OCI-LY3 (cell line): Measurements from ENCODE around the gene ESAM.

Experiments
- H2AFZ ChIP-seq: fragments of 200-600, 300-600 bp; shearing (Covaris generic); 2 replicates; pipeline ENCODE4 v1.6.0; 2014; ENCODE audit warnings: antibody characterized with exemption, low read depth, low read length
- H3K27ac ChIP-seq: fragments of 200-600, 300-600 bp; sonication (generic); 2 replicates; pipeline ENCODE4 v1.5.1; 2014; ENCODE audit warnings: mild to moderate bottlenecking, low read length, moderate library complexity, mixed read lengths
- H3K27me3 ChIP-seq: fragments of 200-600, 300-600 bp; sonication (generic); 2 replicates; pipeline ENCODE4 v1.6.1; 2014; ENCODE audit warnings: low read depth, low read length, mixed read lengths
- H3K36me3 ChIP-seq: fragments of 200-600, 300-600 bp; sonication (generic); replicated peaks from 2 replicates; pipeline ENCODE3; 2014; ENCODE audit warnings: low read depth, low read length, mixed read lengths
- H3K4me1 ChIP-seq: fragments of 300-600, 200-600 bp; sonication (generic); 2 replicates; pipeline ENCODE4 v1.6.1; 2014; ENCODE audit warnings: low read length, mixed read lengths
- H3K4me2 ChIP-seq: fragments of 200-600, 300-600 bp; sonication (generic); 2 replicates; pipeline ENCODE4 v1.6.1; 2014; ENCODE audit warnings: low read length, mixed read lengths
- H3K4me3 ChIP-seq: fragments of 300-600, 200-600 bp; sonication (generic); 2 replicates; pipeline ENCODE4 v1.5.1; 2014; ENCODE audit warnings: antibody characterized with exemption, mild to moderate bottlenecking, low read length, moderate library complexity
- H3K79me2 ChIP-seq: fragments of 300-600, 200-600 bp; shearing (Covaris generic); 2 replicates; pipeline ENCODE4 v1.6.1; 2014; ENCODE audit warnings: mild to moderate bottlenecking, low read length, mixed read lengths
- H3K9ac ChIP-seq: fragments of 300-600, 200-600 bp; shearing (Covaris generic); 2 replicates; pipeline ENCODE4 v1.6.0; 2014; ENCODE audit warnings: mild to moderate bottlenecking, low read length, moderate library complexity
- H3K9me3 ChIP-seq: fragments of 200-600, 300-600 bp; shearing (Covaris generic); 2 replicates; pipeline ENCODE4 v1.6.1; 2014; ENCODE audit warnings: low read length, mixed read lengths; ENCODE audit not compliant: insufficient read depth
- H4K20me1 ChIP-seq: fragments of 200-600, 300-600 bp; sonication (generic); 2 replicates; pipeline ENCODE4 v1.6.1; 2016; ENCODE audit warnings: low read length, mixed read lengths; ENCODE audit not compliant: insufficient read depth
- EZH2phosphoT487 ChIP-seq: fragments of 200-600 bp; shearing (Covaris generic); IDR thresholded peaks from 2 replicates; pipeline ENCODE4 v1.6.1; 2018; ENCODE audit warnings: antibody characterized with exemption, mixed run types, low read depth
- TF ChIP-seq, protein P1 (sequence below): fragments of 200-600, 300-600 bp; sonication (generic); IDR thresholded peaks from 2 replicates; pipeline ENCODE4 v1.5.1; 2014; ENCODE audit warnings: antibody characterized with exemption, low read length, low read depth

ESAM gene

DNA sequence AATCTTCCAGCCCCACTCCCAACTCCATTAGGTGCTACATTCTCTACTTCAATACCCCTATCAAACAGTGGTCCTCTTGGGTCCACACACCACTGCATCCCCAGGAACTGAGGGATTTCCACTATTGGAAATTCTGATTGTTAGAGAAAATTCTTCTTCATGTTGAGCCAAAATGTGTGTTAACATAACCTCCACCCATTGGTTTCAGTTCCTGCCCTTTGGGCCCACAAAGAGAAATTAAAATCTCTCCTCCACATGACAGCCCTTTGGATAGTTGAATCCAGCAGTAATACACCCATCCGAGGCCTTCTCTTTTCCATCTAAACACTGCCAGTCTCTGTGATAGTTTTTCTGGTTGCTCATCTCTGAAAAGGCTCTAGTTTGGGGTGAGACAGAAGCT lies 12.2 kb downstream of the ESAM start:
- no peaks in the 10 kb centered on the region for H3K9me3 ChIP-seq
- no peak overlapping the region for H3K9ac ChIP-seq
- H3K27me3 ChIP-seq: no peaks in the 10 kb centered on the region
- H3K79me2 ChIP-seq: no peaks in the 10 kb centered on the region
- peak overlapping the region; percentile 36; the same call in 1 of the 2 replicates for H2AFZ ChIP-seq
- H4K20me1 ChIP-seq: no peaks in the 10 kb centered on the region
- H3K27ac ChIP-seq: no peak overlapping the region
- peak overlapping the region; percentile 27 for H3K4me2 ChIP-seq
- H3K4me1 ChIP-seq: peaks cover 27% of the 10 kb centered on the region
- no peak overlapping the region for H3K4me3 ChIP-seq
- TF ChIP-seq, protein P1, sequence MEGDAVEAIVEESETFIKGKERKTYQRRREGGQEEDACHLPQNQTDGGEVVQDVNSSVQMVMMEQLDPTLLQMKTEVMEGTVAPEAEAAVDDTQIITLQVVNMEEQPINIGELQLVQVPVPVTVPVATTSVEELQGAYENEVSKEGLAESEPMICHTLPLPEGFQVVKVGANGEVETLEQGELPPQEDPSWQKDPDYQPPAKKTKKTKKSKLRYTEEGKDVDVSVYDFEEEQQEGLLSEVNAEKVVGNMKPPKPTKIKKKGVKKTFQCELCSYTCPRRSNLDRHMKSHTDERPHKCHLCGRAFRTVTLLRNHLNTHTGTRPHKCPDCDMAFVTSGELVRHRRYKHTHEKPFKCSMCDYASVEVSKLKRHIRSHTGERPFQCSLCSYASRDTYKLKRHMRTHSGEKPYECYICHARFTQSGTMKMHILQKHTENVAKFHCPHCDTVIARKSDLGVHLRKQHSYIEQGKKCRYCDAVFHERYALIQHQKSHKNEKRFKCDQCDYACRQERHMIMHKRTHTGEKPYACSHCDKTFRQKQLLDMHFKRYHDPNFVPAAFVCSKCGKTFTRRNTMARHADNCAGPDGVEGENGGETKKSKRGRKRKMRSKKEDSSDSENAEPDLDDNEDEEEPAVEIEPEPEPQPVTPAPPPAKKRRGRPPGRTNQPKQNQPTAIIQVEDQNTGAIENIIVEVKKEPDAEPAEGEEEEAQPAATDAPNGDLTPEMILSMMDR: no peak
- TF ChIP-seq EZH2phosphoT487: no peak
- no peaks in the 10 kb centered on the region for H3K36me3 ChIP-seq

DNA sequence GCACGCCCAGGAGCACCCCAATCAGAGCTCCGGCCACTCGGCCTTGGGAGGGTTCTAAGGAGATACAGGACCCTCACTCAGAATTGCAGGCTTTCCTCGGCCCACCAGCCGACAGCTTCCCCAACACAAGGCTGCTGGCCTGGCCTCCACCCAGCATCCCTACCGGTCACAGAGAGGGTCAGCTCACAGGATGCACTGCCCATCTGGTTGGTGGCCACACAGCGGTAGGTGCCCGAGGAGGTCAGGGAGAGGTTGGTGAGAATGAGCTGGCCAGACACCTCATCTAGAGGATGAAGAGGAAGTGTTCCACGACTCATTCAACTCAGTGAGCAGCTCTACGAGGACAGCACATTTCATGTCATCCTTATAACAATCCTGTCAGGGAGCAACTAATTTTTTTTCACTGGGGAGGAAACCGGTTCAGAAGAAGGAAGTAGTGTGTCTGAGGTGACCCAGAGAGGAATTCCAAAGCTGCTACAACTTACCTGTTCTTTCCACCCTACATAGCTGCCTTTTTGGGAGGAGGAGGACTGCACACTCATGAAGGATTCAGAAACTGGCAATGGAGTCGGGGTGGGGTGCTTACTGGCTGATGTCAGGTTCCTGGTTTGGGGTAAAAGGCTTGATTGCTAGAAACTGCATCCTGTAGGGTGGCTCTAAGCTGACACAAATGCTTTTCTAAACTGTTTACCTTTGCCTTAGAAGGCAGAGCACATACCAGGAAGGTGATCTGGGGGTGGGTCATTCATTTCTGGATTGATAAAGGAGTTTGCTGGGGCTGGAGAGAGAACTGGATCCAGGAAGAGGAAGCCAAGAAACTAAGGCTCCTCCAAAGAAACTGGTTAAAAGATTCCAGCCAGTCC lies 13.4 kb downstream of the ESAM start:
- Histone ChIP-seq H3K9ac (no peak overlapping the region), H3K4me3 (no peak overlapping the region), H3K27me3 (no peaks in the 10 kb centered on the region), H3K27ac (no peak overlapping the region), H3K36me3 (no peaks in the 10 kb centered on the region), H2AFZ (no peak overlapping the region), H4K20me1 (no peaks in the 10 kb centered on the region), H3K4me2 (no peak overlapping the region), H3K4me1 (peaks cover 27% of the 10 kb centered on the region), H3K9me3 (no peaks in the 10 kb centered on the region), H3K79me2 (no peaks in the 10 kb centered on the region)
- no peak for TF ChIP-seq EZH2phosphoT487
- TF ChIP-seq, protein P1: no peak

DNA sequence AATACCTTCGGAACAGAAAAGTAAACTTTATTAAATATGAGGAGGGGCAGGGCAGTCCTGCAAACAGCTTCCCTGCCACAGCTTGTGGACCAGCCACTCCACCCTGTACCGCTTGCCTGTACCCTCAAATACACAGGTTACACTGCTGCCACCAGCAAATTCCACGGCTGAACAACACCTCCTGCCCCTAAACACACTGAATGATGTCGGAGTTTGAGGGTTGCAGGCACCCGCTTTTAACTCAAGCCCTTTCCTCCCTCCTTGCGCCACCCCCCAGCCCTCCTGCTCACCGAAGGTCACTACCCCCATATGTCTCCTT lies 14.0 kb downstream of the ESAM start:
- Histone ChIP-seq H3K36me3 (no peaks in the 10 kb centered on the region), H3K4me2 (no peak overlapping the region), H3K79me2 (no peaks in the 10 kb centered on the region), H2AFZ (no peak overlapping the region), H3K4me1 (peaks cover 27% of the 10 kb centered on the region), H3K27ac (no peak overlapping the region), H4K20me1 (no peaks in the 10 kb centered on the region), H3K4me3 (no peak overlapping the region), H3K9ac (no peak overlapping the region), H3K27me3 (no peaks in the 10 kb centered on the region), H3K9me3 (no peaks in the 10 kb centered on the region)
- TF ChIP-seq EZH2phosphoT487: no peak
- TF ChIP-seq, protein P1: no peak

DNA sequence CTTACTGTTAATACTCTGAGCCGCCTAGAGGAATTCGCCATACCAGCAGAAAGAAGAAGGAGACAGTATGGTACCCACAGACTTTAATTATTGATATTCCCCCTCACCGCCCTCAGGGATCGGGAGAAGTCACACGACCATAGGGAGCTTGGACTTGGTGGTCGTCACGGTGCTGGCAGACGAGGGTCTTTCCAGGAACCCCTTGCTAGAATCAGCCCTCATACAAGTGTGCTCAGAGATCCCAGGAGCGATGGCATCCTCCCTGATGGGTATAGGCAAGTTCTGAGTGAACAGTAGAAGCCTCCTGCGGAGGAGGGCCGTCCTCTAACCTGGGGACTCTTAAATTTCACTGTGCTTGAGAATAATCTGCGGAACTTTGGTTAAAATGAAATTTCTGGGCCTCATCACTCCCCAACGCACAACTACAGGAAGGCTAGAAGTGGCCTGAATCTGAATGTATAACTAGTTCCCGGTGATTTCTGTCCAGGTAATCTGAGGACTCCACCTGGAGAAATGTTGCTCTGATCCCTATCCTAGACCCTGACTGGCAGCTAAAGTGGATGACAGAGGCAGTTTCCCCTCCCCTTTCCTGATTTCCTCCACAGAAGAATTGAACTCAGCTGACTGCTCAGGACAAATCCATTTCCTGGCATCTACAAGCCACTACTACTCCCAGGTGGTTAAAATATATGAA lies 14.5 kb downstream of the ESAM start:
- H3K4me2 ChIP-seq: peak overlapping the region; percentile 94
- peaks cover 27% of the 10 kb centered on the region for H3K4me1 ChIP-seq
- no peaks in the 10 kb centered on the region for H3K27me3 ChIP-seq
- no peaks in the 10 kb centered on the region for H3K9me3 ChIP-seq
- peak overlapping the region; percentile 74; the same call in 1 of the 2 replicates for H2AFZ ChIP-seq
- no peaks in the 10 kb centered on the region for H4K20me1 ChIP-seq
- H3K79me2 ChIP-seq: no peaks in the 10 kb centered on the region
- peak overlapping the region; percentile 27; the same call in 1 of the 2 replicates for H3K9ac ChIP-seq
- H3K27ac ChIP-seq: no peak overlapping the region
- H3K4me3 ChIP-seq: peak overlapping the region; percentile 98
- TF ChIP-seq, protein P1: no peak
- no peak for TF ChIP-seq EZH2phosphoT487
- H3K36me3 ChIP-seq: no peaks in the 10 kb centered on the region
